ENCODE data around the gene FGF9. TPM values are rescaled to one million over a fixed set of nuclear protein-coding genes. Genes with fewer than 3 reads are reported as not detected.

FGF9 gene
- total RNA-seq, 4 donors from 2014 or later, result 0.22 to 0.82 (median 0.38) TPM; not detected in 1

- TF ChIP-seq CTCF (IDR thresholded peaks at IDR 0.05; ENCODE audit: low read depth), result no peak
Observed at GRCh38 chr13:21695546-21695945, 24.7 kb downstream of the FGF9 start.

GRCh38 chr13:21696865-21697448 lies 26.1 kb downstream of the FGF9 start:
- no peak for TF ChIP-seq CTCF (IDR thresholded peaks at IDR 0.05; ENCODE audit: low read depth)

GRCh38 chr13:21698817-21699679 lies 28.2 kb downstream of the FGF9 start:
- TF ChIP-seq CTCF (IDR thresholded peaks at IDR 0.05; ENCODE audit: low read depth), result no peak

GRCh38 chr13:21701460-21701859 lies 30.6 kb downstream of the FGF9 start:
- no peak for TF ChIP-seq CTCF (IDR thresholded peaks at IDR 0.05; ENCODE audit: low read depth)

- no peak for TF ChIP-seq CTCF (IDR thresholded peaks at IDR 0.05; ENCODE audit: low read depth)
Observed at GRCh38 chr13:21703846-21704245, 33.0 kb downstream of the FGF9 start.

- TF ChIP-seq CTCF (IDR thresholded peaks at IDR 0.05; ENCODE audit: low read depth), result no peak
Observed at GRCh38 chr13:21707586-21707985, 36.7 kb downstream of the FGF9 start.

GRCh38 chr13:21709697-21710096 lies 38.8 kb downstream of the FGF9 start:
- no peak for TF ChIP-seq CTCF (IDR thresholded peaks at IDR 0.05; ENCODE audit: low read depth)

All from subcutaneous adipose tissue (tissue), 4 donors.